ENCODE measurements around the gene TRIM69. TPM values are rescaled to one million over a fixed set of nuclear protein-coding genes. Genes with fewer than 3 reads are reported as not detected.

Gene TRIM69
- total RNA-seq, 3 donors from 2014 or later = 9.8 to 15.5 (median 13.5) TPM

DNA sequence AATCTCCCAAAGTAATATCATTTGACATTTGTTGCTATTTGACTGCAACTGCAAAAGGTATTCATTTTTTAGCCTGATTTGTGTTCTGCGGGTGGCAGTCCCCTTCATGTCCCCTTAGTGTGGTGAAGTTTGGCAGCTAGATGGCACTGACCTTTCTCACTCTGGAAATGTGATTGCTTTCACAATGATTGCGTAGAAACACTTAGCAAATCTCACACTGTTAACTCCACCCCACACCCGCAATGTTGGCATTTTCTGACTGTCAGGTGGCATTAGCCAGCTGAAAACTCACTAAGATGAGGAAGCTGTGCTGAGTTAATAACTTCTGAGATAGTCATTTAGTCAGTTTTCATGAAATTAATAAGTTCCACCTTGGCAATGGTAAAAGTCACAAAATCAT lies 76.9 kb downstream of the TRIM69 start:
- no peak overlapping the region for H3K4me3 ChIP-seq
- intact Hi-C loops (cut with DNase I; ENCODE audit: low total_unique reads) = no loop called here
- DNase-seq (ENCODE audit: low spot score in 2 of 2) = no peak
- H3K36me3 ChIP-seq = no peaks in the 10 kb centered on the region
- no peaks in the 10 kb centered on the region for H3K27me3 ChIP-seq
- no peaks in the 10 kb centered on the region for H3K4me1 ChIP-seq
- no peak overlapping the region for H3K27ac ChIP-seq
- no peak for TF ChIP-seq POLR2AphosphoS5 (IDR thresholded peaks at IDR 0.05)
- TF ChIP-seq, protein P1, sequence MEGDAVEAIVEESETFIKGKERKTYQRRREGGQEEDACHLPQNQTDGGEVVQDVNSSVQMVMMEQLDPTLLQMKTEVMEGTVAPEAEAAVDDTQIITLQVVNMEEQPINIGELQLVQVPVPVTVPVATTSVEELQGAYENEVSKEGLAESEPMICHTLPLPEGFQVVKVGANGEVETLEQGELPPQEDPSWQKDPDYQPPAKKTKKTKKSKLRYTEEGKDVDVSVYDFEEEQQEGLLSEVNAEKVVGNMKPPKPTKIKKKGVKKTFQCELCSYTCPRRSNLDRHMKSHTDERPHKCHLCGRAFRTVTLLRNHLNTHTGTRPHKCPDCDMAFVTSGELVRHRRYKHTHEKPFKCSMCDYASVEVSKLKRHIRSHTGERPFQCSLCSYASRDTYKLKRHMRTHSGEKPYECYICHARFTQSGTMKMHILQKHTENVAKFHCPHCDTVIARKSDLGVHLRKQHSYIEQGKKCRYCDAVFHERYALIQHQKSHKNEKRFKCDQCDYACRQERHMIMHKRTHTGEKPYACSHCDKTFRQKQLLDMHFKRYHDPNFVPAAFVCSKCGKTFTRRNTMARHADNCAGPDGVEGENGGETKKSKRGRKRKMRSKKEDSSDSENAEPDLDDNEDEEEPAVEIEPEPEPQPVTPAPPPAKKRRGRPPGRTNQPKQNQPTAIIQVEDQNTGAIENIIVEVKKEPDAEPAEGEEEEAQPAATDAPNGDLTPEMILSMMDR (IDR thresholded peaks at IDR 0.05) = no peak
- no peak for TF ChIP-seq POLR2A (IDR thresholded peaks at IDR 0.05)
- H3K9me3 ChIP-seq = no peaks in the 10 kb centered on the region

Other genes with a start within 250 kb of the TRIM69 start
- 10 to 100 TPM; 46.6 to 82.0 (median 68.2) TPM for gene EIF3J, start 199.4 kb upstream of the TRIM69 start, total RNA-seq
- 100 to 1,000 TPM in 2 of 3 donors, 10 to 100 TPM in 1; 82.4 to 117 (median 103) TPM for gene SPG11, start 72.9 kb upstream of the TRIM69 start, total RNA-seq
- gene PATL2, start 25.2 kb upstream of the TRIM69 start, total RNA-seq = 1 to 10 TPM; 1.6 to 2.6 (median 2.2) TPM
- gene B2M, start 25.0 kb upstream of the TRIM69 start, total RNA-seq = 1,000 to 10,000 TPM; 2,658 to 3,703 (median 3,086) TPM
- not detected for gene TERB2, start 220.2 kb downstream of the TRIM69 start, total RNA-seq